ENCODE measurements around the gene ARL3. TPM values are rescaled to one million over a fixed set of nuclear protein-coding genes. Genes with fewer than 3 reads are reported as not detected.

The ARL3 gene
- polyA plus RNA-seq (2013), result 16.3 and 18.0 TPM in 2 replicates

GRCh38 chr10:102713814-102714620 lies at the start of gene ARL3:
ARL3 (minus strand) TSS chr10:102714397; CDS start chr10:102714275, 122 bp downstream.
- Histone ChIP-seq H2BK120ac (ENCODE audit: insufficient read depth, low read length, poor library complexity) (peak within 1 kb of the TSS; percentile 77), H2BK5ac (ENCODE audit: low read depth, low read length, poor library complexity) (peak within 1 kb of the TSS; percentile 60), H3K4me3 (ENCODE audit: low read depth, low read length) (peak within 1 kb of the TSS; percentile 90), H3K4me1 (ENCODE audit: control insufficient read depth in 1 of 2, insufficient read depth in 2 of 2, low read length in 2 of 2) (peaks cover 15 to 23% of the 10 kb centered on the region in 2 experiments), H3K4ac (ENCODE audit: low read depth, low read length) (peak within 1 kb of the TSS; percentile 60), H3K27me3 (ENCODE audit: insufficient read depth, low read length) (no peaks in the 10 kb centered on the region), H3K27ac (ENCODE audit: low read depth, low read length) (peak within 1 kb of the TSS; percentile 45), H3K79me2 (ENCODE audit: control insufficient read depth, insufficient read depth, low read length, poor library complexity) (peaks cover 6% of the 10 kb centered on the region), H4K8ac (ENCODE audit: low read depth, low read length) (peak within 1 kb of the TSS; percentile 79), H4K91ac (ENCODE audit: low read depth, low read length) (peak within 1 kb of the TSS; percentile 74), H3K18ac (ENCODE audit: low read length) (peak within 1 kb of the TSS; percentile 67), H3K9me3 (ENCODE audit: insufficient read depth, low read depth, low read length) (no peaks in the 10 kb centered on the region), H3K36me3 (ENCODE audit: control insufficient read depth in 1 of 2, insufficient read depth in 2 of 2, low read length in 2 of 2) (no peaks in the 10 kb centered on the region), H2AFZ (ENCODE audit: insufficient read depth, low read length, poor library complexity) (peak within 1 kb of the TSS; percentile 78), H3K4me2 (ENCODE audit: low read length) (peak within 1 kb of the TSS; percentile 95), H3K23ac (ENCODE audit: low read length) (no peak within 1 kb of the TSS), H2BK12ac (ENCODE audit: low read length) (peak within 1 kb of the TSS; percentile 6), H4K12ac (ENCODE audit: low read depth, low read length) (peak within 1 kb of the TSS; percentile 28), H3K9ac (ENCODE audit: low read length) (peak within 1 kb of the TSS; percentile 92), H3K14ac (ENCODE audit: low read length) (peak within 1 kb of the TSS; percentile 86), H3K79me1 (ENCODE audit: low read length) (peaks cover 17% of the 10 kb centered on the region), H2AK5ac (ENCODE audit: low read length) (peak within 1 kb of the TSS; percentile 7)
- DNase-seq, result peak; percentile 96 to 98
- WGBS (ENCODE audit: extremely low coverage, insufficient coverage, insufficient read length), result no CpG with 5 or more reads among the region's 62 CpGs

GRCh38 chr10:102763037-102763607 lies 48.9 kb upstream of the ARL3 start:
- peaks cover 26 to 39% of the 10 kb centered on the region in 2 experiments for H3K4me1 ChIP-seq (ENCODE audit: control insufficient read depth in 1 of 2, insufficient read depth in 2 of 2, low read length in 2 of 2)
- WGBS (ENCODE audit: extremely low coverage, insufficient coverage, insufficient read length), result no CpG with 5 or more reads among the region's 7 CpGs
- no peak overlapping the region for H3K4me2 ChIP-seq (ENCODE audit: low read length)
- peak overlapping the region; percentile 95 for H2BK120ac ChIP-seq (ENCODE audit: insufficient read depth, low read length, poor library complexity)
- peaks cover 0 to 2% of the 10 kb centered on the region in 2 experiments for H3K36me3 ChIP-seq (ENCODE audit: control insufficient read depth in 1 of 2, insufficient read depth in 2 of 2, low read length in 2 of 2)
- H2BK12ac ChIP-seq (ENCODE audit: low read length), result peak overlapping the region; percentile 98
- H2AK5ac ChIP-seq (ENCODE audit: low read length), result peak overlapping the region; percentile 99
- H3K14ac ChIP-seq (ENCODE audit: low read length), result peak overlapping the region; percentile 90
- no peaks in the 10 kb centered on the region for H3K27me3 ChIP-seq (ENCODE audit: insufficient read depth, low read length)
- peak overlapping the region; percentile 97 for H3K18ac ChIP-seq (ENCODE audit: low read length)
- peak overlapping the region; percentile 97 for H4K91ac ChIP-seq (ENCODE audit: low read depth, low read length)
- H3K79me2 ChIP-seq (ENCODE audit: control insufficient read depth, insufficient read depth, low read length, poor library complexity), result peaks cover 5% of the 10 kb centered on the region
- no peaks in the 10 kb centered on the region for H3K9me3 ChIP-seq (ENCODE audit: insufficient read depth, low read depth, low read length)
- no peak overlapping the region for H3K4me3 ChIP-seq (ENCODE audit: low read depth, low read length)
- no peak for DNase-seq
- H4K8ac ChIP-seq (ENCODE audit: low read depth, low read length), result peak overlapping the region; percentile 69
- H4K12ac ChIP-seq (ENCODE audit: low read depth, low read length), result no peak overlapping the region
- H3K4ac ChIP-seq (ENCODE audit: low read depth, low read length), result peak overlapping the region; percentile 89
- H3K23ac ChIP-seq (ENCODE audit: low read length), result no peak overlapping the region
- peaks cover 30% of the 10 kb centered on the region for H3K79me1 ChIP-seq (ENCODE audit: low read length)
- H2BK5ac ChIP-seq (ENCODE audit: low read depth, low read length, poor library complexity), result peak overlapping the region; percentile 94
- peak overlapping the region; percentile 82 for H3K27ac ChIP-seq (ENCODE audit: low read depth, low read length)
- H2AFZ ChIP-seq (ENCODE audit: insufficient read depth, low read length, poor library complexity), result peak overlapping the region; percentile 9
- H3K9ac ChIP-seq (ENCODE audit: low read length), result no peak overlapping the region

DNA sequence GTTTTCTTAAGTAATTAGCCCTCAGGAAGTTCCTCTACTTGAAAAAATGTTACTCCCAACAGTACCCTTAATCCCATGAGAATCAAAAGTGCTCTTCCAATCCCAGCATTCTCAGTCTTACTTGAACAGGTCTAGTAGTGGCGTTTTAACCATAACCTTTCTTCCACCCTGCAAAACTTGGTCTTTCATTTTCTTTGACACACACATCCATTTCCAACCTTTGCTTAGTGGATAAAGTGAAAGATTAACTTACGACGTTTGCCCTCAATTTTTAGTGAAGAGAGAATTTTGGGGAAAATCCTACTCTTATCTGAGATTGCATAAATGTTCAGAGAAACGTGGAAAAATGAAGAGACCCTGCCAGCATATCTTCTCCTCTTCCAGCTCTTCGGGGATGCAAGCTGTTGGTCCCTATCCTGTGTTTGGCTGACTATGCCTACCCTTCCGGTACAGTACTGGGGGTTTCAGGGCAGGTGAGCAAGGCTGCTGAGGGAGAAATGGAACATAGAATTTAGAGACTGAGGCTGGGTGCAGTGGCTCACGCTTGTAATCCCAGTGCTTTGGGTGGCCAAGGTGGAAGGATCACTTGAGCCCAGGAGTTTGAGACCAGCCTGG lies 48.3 kb upstream of the ARL3 start:
- peak overlapping the region; percentile 82 for H3K27ac ChIP-seq (ENCODE audit: low read depth, low read length)
- WGBS (ENCODE audit: extremely low coverage, insufficient coverage, insufficient read length), result no CpG with 5 or more reads among the region's 7 CpGs

DNA sequence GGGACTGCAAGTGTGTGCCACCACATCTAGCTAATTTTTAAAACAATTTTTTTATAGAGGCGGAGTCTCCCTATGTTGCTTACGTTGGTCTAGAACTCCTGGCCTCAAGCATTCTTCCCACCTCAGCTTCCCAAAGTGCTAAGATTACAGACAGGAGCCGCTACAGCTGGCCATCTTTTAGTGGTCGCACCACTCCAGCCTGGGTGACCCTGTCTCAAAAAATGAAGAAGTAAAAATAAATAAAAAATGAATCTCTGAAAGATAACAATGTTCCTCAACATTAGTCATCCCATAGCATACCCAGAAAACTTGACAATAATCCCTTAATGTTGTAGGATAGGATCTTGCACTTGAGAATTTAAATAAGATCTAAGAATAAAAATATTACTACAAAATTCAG lies 47.8 kb upstream of the ARL3 start:
- peaks cover 7% of the 10 kb centered on the region for H3K79me2 ChIP-seq (ENCODE audit: control insufficient read depth, insufficient read depth, low read length, poor library complexity)
- H3K27me3 ChIP-seq (ENCODE audit: insufficient read depth, low read length), result no peaks in the 10 kb centered on the region
- no peak overlapping the region for H3K4ac ChIP-seq (ENCODE audit: low read depth, low read length)
- no peak overlapping the region for H2BK5ac ChIP-seq (ENCODE audit: low read depth, low read length, poor library complexity)
- peaks cover 28 to 36% of the 10 kb centered on the region in 2 experiments for H3K4me1 ChIP-seq (ENCODE audit: control insufficient read depth in 1 of 2, insufficient read depth in 2 of 2, low read length in 2 of 2)
- peaks cover 28% of the 10 kb centered on the region for H3K79me1 ChIP-seq (ENCODE audit: low read length)
- no peak overlapping the region for H4K12ac ChIP-seq (ENCODE audit: low read depth, low read length)
- H4K91ac ChIP-seq (ENCODE audit: low read depth, low read length), result peak overlapping the region; percentile 15
- peak overlapping the region; percentile 3 for H2BK12ac ChIP-seq (ENCODE audit: low read length)
- no peak overlapping the region for H3K4me2 ChIP-seq (ENCODE audit: low read length)
- no peak overlapping the region for H3K27ac ChIP-seq (ENCODE audit: low read depth, low read length)
- H4K8ac ChIP-seq (ENCODE audit: low read depth, low read length), result no peak overlapping the region
- WGBS (ENCODE audit: extremely low coverage, insufficient coverage, insufficient read length), result no CpG with 5 or more reads among the region's 4 CpGs
- peaks cover 0 to 2% of the 10 kb centered on the region in 2 experiments for H3K36me3 ChIP-seq (ENCODE audit: control insufficient read depth in 1 of 2, insufficient read depth in 2 of 2, low read length in 2 of 2)
- no peak overlapping the region for H2AFZ ChIP-seq (ENCODE audit: insufficient read depth, low read length, poor library complexity)
- H3K4me3 ChIP-seq (ENCODE audit: low read depth, low read length), result no peak overlapping the region
- H3K9me3 ChIP-seq (ENCODE audit: insufficient read depth, low read depth, low read length), result no peaks in the 10 kb centered on the region
- no peak overlapping the region for H3K18ac ChIP-seq (ENCODE audit: low read length)
- H3K14ac ChIP-seq (ENCODE audit: low read length), result no peak overlapping the region
- no peak overlapping the region for H3K9ac ChIP-seq (ENCODE audit: low read length)
- DNase-seq, result no peak
- no peak overlapping the region for H3K23ac ChIP-seq (ENCODE audit: low read length)
- H2AK5ac ChIP-seq (ENCODE audit: low read length), result no peak overlapping the region
- H2BK120ac ChIP-seq (ENCODE audit: insufficient read depth, low read length, poor library complexity), result no peak overlapping the region

More for the DNA sequence above, 48.3 kb upstream of the ARL3 start:
- Histone ChIP-seq H2BK5ac (ENCODE audit: low read depth, low read length, poor library complexity) (peak overlapping the region; percentile 94), H3K14ac (ENCODE audit: low read length) (peak overlapping the region; percentile 90), H3K79me2 (ENCODE audit: control insufficient read depth, insufficient read depth, low read length, poor library complexity) (peaks cover 5% of the 10 kb centered on the region), H4K12ac (ENCODE audit: low read depth, low read length) (no peak overlapping the region), H3K4me2 (ENCODE audit: low read length) (no peak overlapping the region), H3K23ac (ENCODE audit: low read length) (no peak overlapping the region), H4K8ac (ENCODE audit: low read depth, low read length) (peak overlapping the region; percentile 69), H3K4ac (ENCODE audit: low read depth, low read length) (peak overlapping the region; percentile 89), H4K91ac (ENCODE audit: low read depth, low read length) (peak overlapping the region; percentile 97), H3K4me1 (ENCODE audit: control insufficient read depth in 1 of 2, insufficient read depth in 2 of 2, low read length in 2 of 2) (peaks cover 26 to 39% of the 10 kb centered on the region in 2 experiments), H2AK5ac (ENCODE audit: low read length) (peak overlapping the region; percentile 99), H3K18ac (ENCODE audit: low read length) (peak overlapping the region; percentile 97), H3K27me3 (ENCODE audit: insufficient read depth, low read length) (no peaks in the 10 kb centered on the region), H2AFZ (ENCODE audit: insufficient read depth, low read length, poor library complexity) (peak overlapping the region; percentile 9), H3K4me3 (ENCODE audit: low read depth, low read length) (no peak overlapping the region), H2BK12ac (ENCODE audit: low read length) (peak overlapping the region; percentile 98), H3K9me3 (ENCODE audit: insufficient read depth, low read depth, low read length) (no peaks in the 10 kb centered on the region), H3K36me3 (ENCODE audit: control insufficient read depth in 1 of 2, insufficient read depth in 2 of 2, low read length in 2 of 2) (peaks cover 0 to 2% of the 10 kb centered on the region in 2 experiments), H3K79me1 (ENCODE audit: low read length) (peaks cover 28% of the 10 kb centered on the region), H2BK120ac (ENCODE audit: insufficient read depth, low read length, poor library complexity) (peak overlapping the region; percentile 95), H3K9ac (ENCODE audit: low read length) (no peak overlapping the region)
- DNase-seq, result no peak

Data from trophoblast cell (in vitro differentiated cells and primary cell).